ENCODE measurements around the gene AKAP13.

Gene AKAP13

DNA sequence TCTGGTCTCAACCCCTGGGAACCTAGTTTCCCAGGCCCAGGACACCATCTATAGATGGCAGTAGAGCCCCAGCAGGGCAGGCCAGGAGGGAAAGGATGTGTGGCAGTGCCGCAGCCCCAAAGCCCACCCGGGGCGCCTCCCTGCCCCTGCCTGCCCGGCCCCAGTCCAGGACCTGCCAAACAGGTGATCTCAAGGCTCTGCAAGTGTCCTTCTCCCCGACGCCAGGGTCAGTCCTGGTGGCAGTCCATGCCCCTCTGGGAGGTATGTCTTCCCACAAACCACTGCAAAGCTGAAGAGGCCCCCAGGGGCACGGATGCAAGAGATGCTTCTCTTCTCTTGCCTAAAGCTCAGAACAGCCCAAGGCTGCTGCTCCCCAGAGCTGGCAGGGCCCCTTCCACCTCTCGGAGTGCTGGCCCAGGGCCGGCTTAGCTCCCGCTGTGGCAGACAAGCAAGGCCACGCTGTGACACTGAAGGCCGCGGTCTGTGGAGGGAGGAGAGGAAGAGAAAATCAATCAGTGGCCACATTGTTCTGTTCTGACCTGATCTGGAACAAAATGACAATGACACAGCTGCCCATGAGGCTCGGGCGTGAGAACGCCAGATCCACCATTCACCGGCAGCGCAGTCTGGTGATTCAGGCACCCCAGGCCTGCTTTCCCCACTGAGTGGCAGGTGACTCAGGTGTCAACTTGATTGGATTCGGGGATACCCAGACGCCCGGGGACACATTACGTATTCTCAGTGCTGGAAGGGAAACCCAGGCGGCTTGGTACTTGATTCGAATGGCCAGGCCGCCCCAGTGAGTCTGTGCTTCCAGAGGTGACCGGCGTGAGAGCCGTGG lies 380.3 kb downstream of the AKAP13 start:
- no peak overlapping the region for H3K27ac ChIP-seq
- TF ChIP-seq ZFX (IDR thresholded peaks at IDR 0.05; ENCODE audit: borderline replicate concordance), result no peak
- TF ChIP-seq, protein P1, sequence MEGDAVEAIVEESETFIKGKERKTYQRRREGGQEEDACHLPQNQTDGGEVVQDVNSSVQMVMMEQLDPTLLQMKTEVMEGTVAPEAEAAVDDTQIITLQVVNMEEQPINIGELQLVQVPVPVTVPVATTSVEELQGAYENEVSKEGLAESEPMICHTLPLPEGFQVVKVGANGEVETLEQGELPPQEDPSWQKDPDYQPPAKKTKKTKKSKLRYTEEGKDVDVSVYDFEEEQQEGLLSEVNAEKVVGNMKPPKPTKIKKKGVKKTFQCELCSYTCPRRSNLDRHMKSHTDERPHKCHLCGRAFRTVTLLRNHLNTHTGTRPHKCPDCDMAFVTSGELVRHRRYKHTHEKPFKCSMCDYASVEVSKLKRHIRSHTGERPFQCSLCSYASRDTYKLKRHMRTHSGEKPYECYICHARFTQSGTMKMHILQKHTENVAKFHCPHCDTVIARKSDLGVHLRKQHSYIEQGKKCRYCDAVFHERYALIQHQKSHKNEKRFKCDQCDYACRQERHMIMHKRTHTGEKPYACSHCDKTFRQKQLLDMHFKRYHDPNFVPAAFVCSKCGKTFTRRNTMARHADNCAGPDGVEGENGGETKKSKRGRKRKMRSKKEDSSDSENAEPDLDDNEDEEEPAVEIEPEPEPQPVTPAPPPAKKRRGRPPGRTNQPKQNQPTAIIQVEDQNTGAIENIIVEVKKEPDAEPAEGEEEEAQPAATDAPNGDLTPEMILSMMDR (IDR thresholded peaks at IDR 0.05), result no peak; the same call in 1 of the 2 replicates

- no peak overlapping the region for H3K27ac ChIP-seq
- TF ChIP-seq, protein P1 (IDR thresholded peaks at IDR 0.05), result no peak
- TF ChIP-seq ZFX (IDR thresholded peaks at IDR 0.05; ENCODE audit: borderline replicate concordance), result no peak
Observed at GRCh38 chr15:85761635-85762034, 381.2 kb downstream of the AKAP13 start.

DNA sequence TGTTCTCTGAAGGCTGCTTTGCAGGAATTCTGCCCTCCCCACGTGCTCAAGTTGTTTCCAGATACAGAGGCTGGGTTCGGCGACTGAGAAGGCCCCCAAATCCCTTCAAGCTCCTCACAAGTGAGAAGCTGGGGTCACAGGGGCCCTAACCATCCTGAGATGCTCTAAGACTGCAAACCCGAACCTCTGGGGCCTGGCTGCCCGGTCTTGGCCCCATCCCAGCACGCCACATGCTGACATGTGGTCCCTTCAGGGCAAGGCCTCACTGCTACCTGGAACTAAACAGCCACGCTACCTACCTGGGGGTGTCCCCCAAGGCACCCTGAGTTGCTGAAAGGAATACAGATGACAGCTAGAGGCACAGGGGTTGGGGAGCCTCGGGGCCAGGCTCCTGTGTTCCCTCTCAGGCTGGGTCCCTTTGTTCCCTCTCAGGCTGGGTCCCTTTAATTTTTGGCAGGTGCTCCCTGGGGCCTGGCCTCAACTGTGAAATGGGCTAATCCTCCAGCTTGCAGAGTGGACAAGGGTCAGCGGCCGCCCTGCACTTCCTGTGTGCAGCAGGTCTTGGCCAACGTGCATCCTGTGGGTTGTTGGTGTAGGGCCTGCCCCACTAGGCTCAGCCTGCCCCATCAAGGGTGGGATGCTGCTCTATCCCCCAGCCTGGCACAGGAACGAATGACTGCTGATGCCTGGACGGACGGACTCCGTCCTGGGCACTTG lies 381.8 kb downstream of the AKAP13 start:
- TF ChIP-seq, protein P1 (IDR thresholded peaks at IDR 0.05), result no peak
- TF ChIP-seq ZFX (IDR thresholded peaks at IDR 0.05; ENCODE audit: borderline replicate concordance), result no peak
- no peak overlapping the region for H3K27ac ChIP-seq

- no peak for TF ChIP-seq ZFX (IDR thresholded peaks at IDR 0.05; ENCODE audit: borderline replicate concordance)
- TF ChIP-seq, protein P1 (IDR thresholded peaks at IDR 0.05), result no peak
- H3K27ac ChIP-seq, result no peak overlapping the region
Observed at GRCh38 chr15:85762756-85763127, 382.3 kb downstream of the AKAP13 start.

DNA sequence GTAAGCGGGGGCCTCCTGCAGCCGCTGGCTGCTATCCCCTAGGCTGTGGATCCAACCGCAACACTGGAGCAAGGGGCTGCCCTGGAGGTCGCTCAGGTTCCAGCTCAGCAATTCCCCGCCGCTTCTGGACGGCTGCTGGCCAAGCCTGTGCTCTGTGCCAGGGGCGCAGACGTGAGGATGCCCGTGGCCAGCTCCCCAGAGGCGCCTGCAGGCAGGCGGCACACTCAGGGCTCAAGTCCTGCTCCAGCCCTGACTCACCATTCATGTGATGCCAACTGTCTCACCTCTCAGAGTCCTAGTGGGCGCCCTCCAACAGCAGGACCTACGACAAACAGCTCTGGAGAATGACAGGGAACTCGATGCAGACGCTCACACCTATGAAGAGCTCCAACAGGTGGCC lies 382.8 kb downstream of the AKAP13 start:
- TF ChIP-seq ZFX (IDR thresholded peaks at IDR 0.05; ENCODE audit: borderline replicate concordance), result no peak
- H3K27ac ChIP-seq, result no peak overlapping the region

GRCh38 chr15:85763673-85764633 lies 383.6 kb downstream of the AKAP13 start:
- H3K27ac ChIP-seq, result no peak overlapping the region
- TF ChIP-seq, protein P1 (IDR thresholded peaks at IDR 0.05), result no peak
- TF ChIP-seq ZFX (IDR thresholded peaks at IDR 0.05; ENCODE audit: borderline replicate concordance), result no peak

- TF ChIP-seq ZFX (IDR thresholded peaks at IDR 0.05; ENCODE audit: borderline replicate concordance), result no peak
- TF ChIP-seq, protein P1 (IDR thresholded peaks at IDR 0.05), result no peak
- no peak overlapping the region for H3K27ac ChIP-seq
Observed at GRCh38 chr15:85764649-85765277, 384.4 kb downstream of the AKAP13 start.

Data from 22Rv1 (cell line).